ENCODE data around the gene VRK3. TPM values are rescaled to one million over a fixed set of nuclear protein-coding genes. Genes with fewer than 3 reads are reported as not detected.

The VRK3 gene
- total and polyA plus RNA-seq, 2 donors (not counting 3 experiments of a cell fraction or from before 2014, with no cell fraction given): 20.4 to 36.0 TPM

DNA sequence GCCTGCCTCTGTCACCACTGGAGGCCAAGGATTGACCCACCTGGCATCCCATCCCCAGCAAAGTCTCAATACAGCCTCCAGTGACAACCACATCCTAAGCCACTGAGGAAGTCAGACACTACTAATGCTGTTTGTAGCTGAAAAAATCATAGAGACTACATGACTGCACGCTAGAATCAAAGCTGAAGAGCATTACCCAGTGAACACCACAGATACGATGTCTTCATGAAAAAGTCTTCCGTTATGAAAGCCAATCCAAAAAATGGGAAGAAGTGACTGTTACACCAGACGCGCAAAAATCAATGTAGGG is 84.7 kb downstream of the VRK3 start:
- dilution Hi-C loops (cut with MboI; ENCODE audit: extremely low pct_ligation_motif_present, low sequenced_read_pairs): no loop called here
- Histone ChIP-seq H3K4me3 (replicated peaks in 1 of 3; ENCODE audit: insufficient read depth in 1 of 3, low read depth in 1 of 3, low read length in 3 of 3) (no peak overlapping the region), H3K9me3 (replicated peaks; ENCODE audit: control insufficient read depth, insufficient read depth, low read length) (no peaks in the 10 kb centered on the region), H3K36me3 (ENCODE audit: control insufficient read depth in 2 of 2, extremely low read depth in 1 of 2, insufficient read depth in 2 of 2, low read length in 2 of 2) (no peaks in the 10 kb centered on the region), H3K27me3 (ENCODE audit: control insufficient read depth in 2 of 2, insufficient read depth in 2 of 2, low read length in 2 of 2) (no peaks in the 10 kb centered on the region), H3K27ac (ENCODE audit: insufficient read depth, low read depth, low read length) (no peak overlapping the region), H3K9ac (replicated peaks; ENCODE audit: extremely low read depth, insufficient read depth, low read length) (no peak overlapping the region), H4K20me1 (replicated peaks; ENCODE audit: control insufficient read depth, extremely low read depth, insufficient read depth, low read length) (no peaks in the 10 kb centered on the region), H3K4me2 (ENCODE audit: insufficient read depth, low read length) (no peak overlapping the region), H3K79me2 (ENCODE audit: control insufficient read depth, insufficient read depth, low read length) (no peaks in the 10 kb centered on the region), H3K4me1 (ENCODE audit: control insufficient read depth, extremely low read depth, insufficient read depth, low read length) (peaks cover 3% of the 10 kb centered on the region), H3K9me1 (replicated peaks; ENCODE audit: control insufficient read depth, extremely low read depth, insufficient read depth, low read length) (no peaks in the 10 kb centered on the region), H2AFZ (ENCODE audit: low read depth, low read length) (no peak overlapping the region)
- no peak for FAIRE-seq
- CTCF ChIA-PET: interaction anchor here (1.5 kb wide), 1 partner anchor 40 kb away, joined by 3 read pairs; no protein-coding TSS in a partner anchor
- POLR2A ChIA-PET: no interaction called here
- intact Hi-C loops (cut with micrococcal nuclease): no loop called here
- no TSS peak for BruUV-seq (replicated peaks)
- DNase-seq (ENCODE audit: low read depth, low spot score): no peak
- TF ChIP-seq POLR2AphosphoS5 (IDR thresholded peaks at IDR 0.05; ENCODE audit: insufficient read depth, low read depth, low read length) (no peak), MYC (IDR thresholded peaks at IDR 0.05; ENCODE audit: low read depth, low read length) (no peak), GATA2 (IDR thresholded peaks at IDR 0.05; ENCODE audit: insufficient read depth, insufficient read length, low read depth, low read length) (no peak), FOS (IDR thresholded peaks at IDR 0.05; ENCODE audit: borderline replicate concordance, insufficient read depth, low read length) (no peak), JUN (IDR thresholded peaks at IDR 0.05; ENCODE audit: borderline replicate concordance, insufficient read depth, insufficient read length, low read depth) (no peak), EZH2 (IDR thresholded peaks at IDR 0.05; ENCODE audit: borderline replicate concordance, low read depth, low read length, severe bottlenecking) (no peak), POLR2A (IDR thresholded peaks at IDR 0.05; ENCODE audit: low read depth, low read length) (no peak)
- TF ChIP-seq, protein P1, sequence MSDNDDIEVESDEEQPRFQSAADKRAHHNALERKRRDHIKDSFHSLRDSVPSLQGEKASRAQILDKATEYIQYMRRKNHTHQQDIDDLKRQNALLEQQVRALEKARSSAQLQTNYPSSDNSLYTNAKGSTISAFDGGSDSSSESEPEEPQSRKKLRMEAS (IDR thresholded peaks at IDR 0.05; ENCODE audit: insufficient read depth, insufficient read length): no peak
- TF ChIP-seq, protein P2, sequence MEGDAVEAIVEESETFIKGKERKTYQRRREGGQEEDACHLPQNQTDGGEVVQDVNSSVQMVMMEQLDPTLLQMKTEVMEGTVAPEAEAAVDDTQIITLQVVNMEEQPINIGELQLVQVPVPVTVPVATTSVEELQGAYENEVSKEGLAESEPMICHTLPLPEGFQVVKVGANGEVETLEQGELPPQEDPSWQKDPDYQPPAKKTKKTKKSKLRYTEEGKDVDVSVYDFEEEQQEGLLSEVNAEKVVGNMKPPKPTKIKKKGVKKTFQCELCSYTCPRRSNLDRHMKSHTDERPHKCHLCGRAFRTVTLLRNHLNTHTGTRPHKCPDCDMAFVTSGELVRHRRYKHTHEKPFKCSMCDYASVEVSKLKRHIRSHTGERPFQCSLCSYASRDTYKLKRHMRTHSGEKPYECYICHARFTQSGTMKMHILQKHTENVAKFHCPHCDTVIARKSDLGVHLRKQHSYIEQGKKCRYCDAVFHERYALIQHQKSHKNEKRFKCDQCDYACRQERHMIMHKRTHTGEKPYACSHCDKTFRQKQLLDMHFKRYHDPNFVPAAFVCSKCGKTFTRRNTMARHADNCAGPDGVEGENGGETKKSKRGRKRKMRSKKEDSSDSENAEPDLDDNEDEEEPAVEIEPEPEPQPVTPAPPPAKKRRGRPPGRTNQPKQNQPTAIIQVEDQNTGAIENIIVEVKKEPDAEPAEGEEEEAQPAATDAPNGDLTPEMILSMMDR (IDR thresholded peaks at IDR 0.05; ENCODE audit: extremely low read depth in 1 of 2, insufficient read depth in 1 of 2, low read depth in 1 of 2, low read length in 2 of 2): no peak

Measured in endothelial cell of umbilical vein (primary cell).